Measurements from ENCODE around the gene CHIC2. TPM values are rescaled to one million over a fixed set of nuclear protein-coding genes. Genes with fewer than 3 reads are reported as not detected.

Gene CHIC2
- polyA plus RNA-seq, 1 experiment, result 15.6 TPM

DNA sequence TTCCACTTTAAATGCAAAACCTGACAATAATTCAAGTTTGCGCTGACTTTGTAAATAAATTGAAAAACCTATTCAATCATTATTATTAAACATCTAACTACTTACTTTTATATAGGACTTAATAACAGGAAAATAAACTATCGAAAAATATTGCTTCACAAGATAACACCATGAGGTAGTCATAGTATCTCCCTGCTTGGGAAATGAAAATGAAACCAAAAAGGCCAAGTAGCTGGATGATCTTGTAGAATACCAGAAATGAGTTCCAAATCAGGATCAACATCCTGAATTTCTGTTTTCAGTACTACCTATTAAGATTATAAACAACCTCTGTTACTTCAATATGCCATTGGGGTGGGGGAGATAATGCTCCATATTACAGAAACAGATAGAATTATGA is 58.9 kb downstream of the CHIC2 start:
- Histone ChIP-seq H3K36me3 (ENCODE audit: control insufficient read depth, insufficient read depth, low read length) (no peaks in the 10 kb centered on the region), H3K4me3 (ENCODE audit: low read depth, low read length) (no peak overlapping the region), H3K27me3 (ENCODE audit: control insufficient read depth, insufficient read depth, low read length) (no peaks in the 10 kb centered on the region)
- no peak for DNase-seq (ENCODE audit: low read depth)
- ChIA-PET CTCF (interaction anchor here (1.5 kb wide), 1 partner anchor 12 kb away, joined by 5 read pairs; no protein-coding TSS in a partner anchor), POLR2A (interaction anchor here (0.6 kb wide), 1 partner anchor 9 kb away, joined by 3 read pairs; no protein-coding TSS in a partner anchor)
- TF ChIP-seq, protein P1, sequence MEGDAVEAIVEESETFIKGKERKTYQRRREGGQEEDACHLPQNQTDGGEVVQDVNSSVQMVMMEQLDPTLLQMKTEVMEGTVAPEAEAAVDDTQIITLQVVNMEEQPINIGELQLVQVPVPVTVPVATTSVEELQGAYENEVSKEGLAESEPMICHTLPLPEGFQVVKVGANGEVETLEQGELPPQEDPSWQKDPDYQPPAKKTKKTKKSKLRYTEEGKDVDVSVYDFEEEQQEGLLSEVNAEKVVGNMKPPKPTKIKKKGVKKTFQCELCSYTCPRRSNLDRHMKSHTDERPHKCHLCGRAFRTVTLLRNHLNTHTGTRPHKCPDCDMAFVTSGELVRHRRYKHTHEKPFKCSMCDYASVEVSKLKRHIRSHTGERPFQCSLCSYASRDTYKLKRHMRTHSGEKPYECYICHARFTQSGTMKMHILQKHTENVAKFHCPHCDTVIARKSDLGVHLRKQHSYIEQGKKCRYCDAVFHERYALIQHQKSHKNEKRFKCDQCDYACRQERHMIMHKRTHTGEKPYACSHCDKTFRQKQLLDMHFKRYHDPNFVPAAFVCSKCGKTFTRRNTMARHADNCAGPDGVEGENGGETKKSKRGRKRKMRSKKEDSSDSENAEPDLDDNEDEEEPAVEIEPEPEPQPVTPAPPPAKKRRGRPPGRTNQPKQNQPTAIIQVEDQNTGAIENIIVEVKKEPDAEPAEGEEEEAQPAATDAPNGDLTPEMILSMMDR (IDR thresholded peaks at IDR 0.05; ENCODE audit: insufficient read depth, low read depth, low read length), result no peak

DNA sequence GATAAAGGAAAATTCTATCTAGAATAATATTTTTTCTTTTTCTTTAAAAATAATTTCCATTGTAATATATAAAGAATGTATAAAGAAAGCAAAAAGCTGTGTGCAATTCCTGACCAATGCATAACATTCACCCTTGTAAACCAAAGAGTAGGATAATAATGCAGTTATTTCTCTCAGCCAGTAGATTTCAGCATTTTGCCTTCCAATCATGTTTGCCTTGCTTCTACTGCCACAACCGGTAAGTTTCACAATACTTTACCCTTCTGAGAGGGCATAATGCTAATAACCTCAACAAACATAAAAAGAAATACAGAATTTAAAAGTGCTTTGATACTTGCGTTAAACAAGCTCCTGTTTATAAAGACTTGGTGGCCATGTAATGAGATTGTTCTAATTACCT is 59.9 kb downstream of the CHIC2 start:
- POLR2A ChIA-PET, result no interaction called here
- TF ChIP-seq, protein P1 (IDR thresholded peaks at IDR 0.05; ENCODE audit: insufficient read depth, low read depth, low read length), result no peak
- H3K36me3 ChIP-seq (ENCODE audit: control insufficient read depth, insufficient read depth, low read length), result no peaks in the 10 kb centered on the region

DNA sequence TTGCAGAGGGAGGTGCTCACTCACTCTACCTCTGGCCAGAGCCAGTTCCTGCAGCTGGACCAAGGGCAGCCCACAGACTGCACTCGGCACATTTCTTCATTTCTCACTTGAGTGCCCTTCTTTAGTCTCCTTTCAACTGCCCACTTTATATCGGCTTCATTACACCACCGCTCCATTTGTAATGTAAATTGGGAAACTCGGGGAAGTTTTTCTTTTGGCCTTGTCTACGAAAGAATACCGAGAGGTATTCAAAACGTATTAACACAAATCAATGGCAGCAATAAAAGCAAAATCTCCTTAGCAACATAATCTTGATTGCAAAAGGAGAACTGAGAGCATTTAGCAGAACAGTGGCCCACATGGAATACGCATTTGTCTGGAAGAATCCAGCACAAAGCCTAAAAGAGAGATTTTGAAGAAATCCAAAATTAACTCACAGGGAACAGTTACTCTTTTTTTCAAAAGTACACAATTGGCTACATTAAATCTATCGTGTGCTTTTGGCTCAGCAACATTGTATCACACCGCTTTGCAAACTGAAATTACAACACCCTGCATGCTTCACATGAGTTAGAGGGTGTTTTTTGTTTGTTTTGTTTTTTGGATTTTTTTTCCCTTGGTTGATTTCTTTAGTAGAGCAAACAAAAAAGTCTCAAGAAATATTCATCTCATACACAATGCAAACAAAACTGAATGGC is 62.6 kb downstream of the CHIC2 start:
- H3K36me3 ChIP-seq (ENCODE audit: control insufficient read depth, insufficient read depth, low read length), result no peaks in the 10 kb centered on the region
- H3K27me3 ChIP-seq (ENCODE audit: control insufficient read depth, insufficient read depth, low read length), result no peaks in the 10 kb centered on the region
- no peak overlapping the region for H3K4me3 ChIP-seq (ENCODE audit: low read depth, low read length)
- TF ChIP-seq, protein P1 (IDR thresholded peaks at IDR 0.05; ENCODE audit: insufficient read depth, low read depth, low read length), result no peak
- ChIA-PET POLR2A (no interaction called here), CTCF (no interaction called here)
- DNase-seq (ENCODE audit: low read depth), result no peak

More for the DNA sequence above, 59.9 kb downstream of the CHIC2 start:
- CTCF ChIA-PET, result interaction anchor here (0.6 to 1.5 kb wide), 2 partner anchors 11 to 21 kb away, joined by 3 to 5 read pairs; no protein-coding TSS in a partner anchor
- no peak for DNase-seq (ENCODE audit: low read depth)
- Histone ChIP-seq H3K4me3 (ENCODE audit: low read depth, low read length) (no peak overlapping the region), H3K27me3 (ENCODE audit: control insufficient read depth, insufficient read depth, low read length) (no peaks in the 10 kb centered on the region)

GRCh38 chr4:53997898-53998297 is 66.5 kb downstream of the CHIC2 start:
- no peaks in the 10 kb centered on the region for H3K36me3 ChIP-seq (ENCODE audit: control insufficient read depth, insufficient read depth, low read length)
- ChIA-PET POLR2A (no interaction called here), CTCF (no interaction called here)
- H3K27me3 ChIP-seq (ENCODE audit: control insufficient read depth, insufficient read depth, low read length), result no peaks in the 10 kb centered on the region
- no peak overlapping the region for H3K4me3 ChIP-seq (ENCODE audit: low read depth, low read length)
- DNase-seq (ENCODE audit: low read depth), result no peak
- TF ChIP-seq, protein P1 (IDR thresholded peaks at IDR 0.05; ENCODE audit: insufficient read depth, low read depth, low read length), result no peak

- H3K4me3 ChIP-seq (ENCODE audit: low read depth, low read length), result no peak overlapping the region
- ChIA-PET CTCF (no interaction called here), POLR2A (no interaction called here)
- DNase-seq (ENCODE audit: low read depth), result no peak
- no peaks in the 10 kb centered on the region for H3K36me3 ChIP-seq (ENCODE audit: control insufficient read depth, insufficient read depth, low read length)
- TF ChIP-seq, protein P1 (IDR thresholded peaks at IDR 0.05; ENCODE audit: insufficient read depth, low read depth, low read length), result no peak
- no peaks in the 10 kb centered on the region for H3K27me3 ChIP-seq (ENCODE audit: control insufficient read depth, insufficient read depth, low read length)
Measured at GRCh38 chr4:53994382-53995102, 69.9 kb downstream of the CHIC2 start.
